Measurements from ENCODE around the gene RRAD. TPM values are rescaled to one million over a fixed set of nuclear protein-coding genes. Genes with fewer than 3 reads are reported as not detected.
A peak's percentile ranks its signal among the peaks of the same experiment; 100 is the strongest.
"Not testable (repeated sequence)": the region's sequence is repeated elsewhere in the genome, so short reads cannot be mapped to it uniquely, and the experiment has no call there.

RRAD gene
- total RNA-seq, 2 experiments from 2014 or later = 0.20 to 0.23 TPM

DNA sequence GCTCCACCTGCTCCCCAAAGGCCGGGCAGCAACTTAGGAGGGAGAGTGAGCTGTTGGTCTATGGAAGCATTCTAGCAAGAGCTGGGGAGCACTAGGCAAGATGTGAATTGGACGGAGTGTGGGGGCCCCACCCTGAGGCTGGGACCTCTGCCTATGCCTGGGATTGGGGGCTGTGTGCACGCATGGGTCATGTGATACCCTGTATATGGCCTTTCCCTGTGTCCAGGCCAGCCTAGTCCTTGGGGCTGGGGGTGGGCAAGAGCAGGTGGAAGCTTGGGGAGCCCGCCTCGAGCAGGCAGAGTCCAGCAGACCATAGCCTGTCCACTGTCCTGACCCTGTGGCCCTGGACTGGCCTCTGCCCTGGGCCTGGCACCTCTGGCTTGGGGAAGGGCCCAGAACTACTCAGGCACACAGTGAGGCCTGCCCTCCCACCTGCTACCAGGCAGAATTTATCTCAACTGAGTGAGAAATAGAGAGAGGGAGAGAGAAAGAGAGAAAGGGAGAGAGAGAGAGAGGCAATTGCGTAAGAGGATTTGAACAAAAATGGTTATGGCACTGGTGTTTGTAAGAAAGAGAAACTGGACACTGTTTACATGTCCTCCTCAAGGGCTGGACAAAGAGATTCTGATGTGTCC, 25.9 kb downstream of the RRAD start:
- H3K4me1 Mint-ChIP-seq = peaks cover 9% of the 10 kb centered on the region
- no peak overlapping the region for H3K27ac Mint-ChIP-seq
- no peaks in the 10 kb centered on the region for H3K36me3 Mint-ChIP-seq (ENCODE audit: low read depth)
- CTCF ChIA-PET = interaction anchor here (1.0 to 1.5 kb wide), 2 partner anchors 9 to 11 kb away, joined by 3 read pairs; no protein-coding TSS in a partner anchor
- H3K27me3 Mint-ChIP-seq = no peaks in the 10 kb centered on the region
- no peaks in the 10 kb centered on the region for H3K9me3 Mint-ChIP-seq
- POLR2A ChIA-PET = no interaction called here
- H3K4me3 Mint-ChIP-seq = no peak overlapping the region
- DNase-seq = no peak

DNA sequence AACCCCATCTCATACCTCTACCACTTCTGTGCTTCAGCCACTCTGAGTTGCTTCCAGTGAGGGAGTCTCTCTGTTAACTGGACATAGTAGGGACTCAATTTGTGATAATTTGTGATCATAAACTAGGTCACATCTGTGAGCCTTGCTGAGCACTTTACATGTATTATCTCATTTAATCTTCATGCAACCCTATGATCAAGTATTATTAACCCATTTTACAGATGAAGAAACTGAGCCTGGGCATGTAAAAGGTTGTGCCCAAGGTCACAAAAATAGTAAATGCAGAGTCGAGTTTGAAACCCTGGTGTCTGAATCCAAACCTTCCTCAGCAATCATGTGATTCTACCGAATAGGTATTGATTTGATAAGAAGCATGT, 26.4 kb downstream of the RRAD start:
- H3K27me3 Mint-ChIP-seq = no peaks in the 10 kb centered on the region
- POLR2A ChIA-PET = no interaction called here
- H3K36me3 Mint-ChIP-seq (ENCODE audit: low read depth) = no peaks in the 10 kb centered on the region
- peaks cover 11% of the 10 kb centered on the region for H3K4me1 Mint-ChIP-seq
- CTCF ChIA-PET = interaction anchor here (0.9 to 1.7 kb wide), 4 partner anchors 8 to 29 kb away, joined by 3 to 9 read pairs (median 3); no protein-coding TSS in a partner anchor
- no peaks in the 10 kb centered on the region for H3K9me3 Mint-ChIP-seq
- H3K4me3 Mint-ChIP-seq = no peak overlapping the region
- DNase-seq = no peak
- H3K27ac Mint-ChIP-seq = no peak overlapping the region

DNA sequence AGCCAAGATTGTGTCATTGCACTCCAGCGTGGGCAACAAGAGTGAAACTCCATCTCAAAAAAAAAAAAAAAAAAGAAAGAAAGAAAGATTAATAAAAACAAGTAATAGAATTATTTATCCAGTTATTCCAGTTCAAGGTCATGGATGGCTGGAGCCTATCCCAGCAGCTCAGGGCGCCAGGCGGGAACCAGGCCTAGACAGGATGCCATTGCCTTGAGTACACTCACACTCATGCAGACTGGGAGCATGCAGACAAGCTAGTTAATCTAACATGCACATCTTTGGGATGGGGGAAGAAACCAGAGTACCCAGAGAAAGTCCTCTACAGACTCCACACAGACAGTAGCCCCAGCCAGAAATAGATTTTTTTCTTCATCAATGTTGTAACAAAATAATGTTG, 27.1 kb downstream of the RRAD start:
- no peak for DNase-seq
- Mint-ChIP-seq H3K4me1 (peaks cover 15% of the 10 kb centered on the region), H3K27ac (no peak overlapping the region), H3K27me3 (no peaks in the 10 kb centered on the region), H3K4me3 (no peak overlapping the region), H3K9me3 (no peaks in the 10 kb centered on the region), H3K36me3 (ENCODE audit: low read depth) (peaks cover under 1% of the 10 kb centered on the region)
- ChIA-PET CTCF (interaction anchor here (0.7 to 2.0 kb wide), 6 partner anchors 8 to 30 kb away, joined by 3 to 9 read pairs (median 3); partner anchors contain the start of gene PDP2), POLR2A (no interaction called here)

- POLR2A ChIA-PET; H3K36me3 Mint-ChIP-seq (ENCODE audit: low read depth); H3K27ac Mint-ChIP-seq; H3K4me3 Mint-ChIP-seq; H3K9me3 Mint-ChIP-seq; DNase-seq; H3K27me3 Mint-ChIP-seq: not testable (repeated sequence)
- CTCF ChIA-PET = interaction anchor here (0.6 to 2.5 kb wide), 8 partner anchors 15 to 679 kb away, joined by 3 to 9 read pairs (median 4); partner anchors contain the start of gene PDP2
- H3K4me1 Mint-ChIP-seq = peaks cover 23% of the 10 kb centered on the region
Measured at GRCh38 chr16:66896682-66897081, 28.7 kb downstream of the RRAD start.

DNA sequence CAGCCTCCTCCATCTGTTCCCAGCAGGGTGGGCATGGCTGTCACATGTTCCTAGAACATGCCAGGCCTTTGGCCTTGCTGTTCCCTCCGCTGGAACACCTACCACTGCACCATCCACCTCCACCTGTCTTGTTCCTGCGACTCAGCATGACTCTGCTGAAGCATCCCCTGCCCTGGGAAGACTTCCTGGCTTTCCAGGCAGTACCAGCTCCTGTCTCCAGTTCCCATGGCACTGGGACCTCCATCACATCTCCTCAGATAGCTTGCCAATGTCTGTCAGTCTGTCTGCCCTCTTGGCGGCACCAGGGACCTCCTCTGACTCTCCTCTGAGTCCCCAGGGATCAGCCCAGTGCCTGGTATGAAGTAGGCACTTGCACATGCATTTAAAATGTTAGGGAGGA, 29.3 kb downstream of the RRAD start:
- H3K27ac Mint-ChIP-seq = no peak overlapping the region
- H3K27me3 Mint-ChIP-seq = no peaks in the 10 kb centered on the region
- no peak overlapping the region for H3K4me3 Mint-ChIP-seq
- peaks cover 8% of the 10 kb centered on the region for H3K36me3 Mint-ChIP-seq (ENCODE audit: low read depth)
- no peaks in the 10 kb centered on the region for H3K9me3 Mint-ChIP-seq
- peaks cover 23% of the 10 kb centered on the region for H3K4me1 Mint-ChIP-seq
- no peak for DNase-seq
- CTCF ChIA-PET = interaction anchor here (0.6 to 7.3 kb wide), 22 partner anchors 9 to 680 kb away, joined by 3 to 51 read pairs (median 5); partner anchors contain the start of genes CDH16, NAE1, PDP2 and RRAD
- POLR2A ChIA-PET = interaction anchor here (0.5 kb wide), 1 partner anchor 51 kb away, joined by 5 read pairs; no protein-coding TSS in a partner anchor

- Mint-ChIP-seq H3K4me1 (peaks cover 23% of the 10 kb centered on the region), H3K4me3 (no peak overlapping the region), H3K9me3 (no peaks in the 10 kb centered on the region), H3K36me3 (ENCODE audit: low read depth) (peaks cover 8% of the 10 kb centered on the region), H3K27me3 (no peaks in the 10 kb centered on the region), H3K27ac (no peak overlapping the region)
- ChIA-PET POLR2A (interaction anchor here (0.5 kb wide), 1 partner anchor 52 kb away, joined by 5 read pairs; no protein-coding TSS in a partner anchor), CTCF (interaction anchor here (0.5 to 7.3 kb wide), 25 partner anchors 9 to 1767 kb away, joined by 3 to 51 read pairs (median 5); partner anchors contain the start of genes CDH16, NAE1, PDP2 and RRAD)
- no peak for DNase-seq
Measured at GRCh38 chr16:66895689-66895979, 29.7 kb downstream of the RRAD start.

- CTCF ChIA-PET = interaction anchor here (0.5 to 7.3 kb wide), 27 partner anchors 8 to 1768 kb away, joined by 3 to 51 read pairs (median 5); partner anchors contain the start of genes CDH16, NAE1, PDP2 and RRAD
- no peaks in the 10 kb centered on the region for H3K9me3 Mint-ChIP-seq
- peaks cover 8% of the 10 kb centered on the region for H3K36me3 Mint-ChIP-seq (ENCODE audit: low read depth)
- H3K4me1 Mint-ChIP-seq = peaks cover 23% of the 10 kb centered on the region
- no peak overlapping the region for H3K4me3 Mint-ChIP-seq
- POLR2A ChIA-PET = interaction anchor here (0.7 kb wide), 1 partner anchor 157 kb away, joined by 3 read pairs; no protein-coding TSS in a partner anchor
- peak overlapping the region; percentile 15 for H3K27ac Mint-ChIP-seq
- DNase-seq = peak; percentile 78
- H3K27me3 Mint-ChIP-seq = no peaks in the 10 kb centered on the region
Measured at GRCh38 chr16:66894948-66895688, 30.2 kb downstream of the RRAD start.

DNA sequence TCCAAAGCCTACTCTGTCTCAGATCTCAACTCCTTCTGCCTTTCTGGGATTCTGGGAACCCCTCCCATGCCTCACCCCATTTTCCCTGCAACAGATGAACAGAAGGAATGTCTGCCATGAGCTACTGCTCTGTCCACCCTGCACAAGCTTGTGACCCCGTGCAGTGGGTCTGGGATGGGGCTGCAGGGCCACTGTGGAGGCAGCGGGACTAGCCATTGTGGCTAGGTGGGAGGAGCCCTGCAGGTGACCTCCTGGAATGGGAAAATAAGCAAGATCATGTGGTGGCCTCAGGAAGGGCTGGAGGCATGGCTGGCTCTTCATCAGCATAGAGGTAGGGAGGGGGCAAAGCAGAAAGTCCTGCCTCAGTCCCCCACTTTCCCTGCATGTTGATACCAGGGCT, 31.3 kb downstream of the RRAD start:
- POLR2A ChIA-PET = interaction anchor here (0.7 kb wide), 1 partner anchor 158 kb away, joined by 3 read pairs; no protein-coding TSS in a partner anchor
- H3K4me1 Mint-ChIP-seq = peaks cover 23% of the 10 kb centered on the region
- CTCF ChIA-PET = interaction anchor here (1.1 to 7.3 kb wide), 8 partner anchors 11 to 261 kb away, joined by 3 to 51 read pairs (median 6); partner anchors contain the start of gene PDP2
- no peaks in the 10 kb centered on the region for H3K27me3 Mint-ChIP-seq
- no peak overlapping the region for H3K4me3 Mint-ChIP-seq
- DNase-seq = no peak
- H3K27ac Mint-ChIP-seq = no peak overlapping the region
- H3K36me3 Mint-ChIP-seq (ENCODE audit: low read depth) = peaks cover 8% of the 10 kb centered on the region
- H3K9me3 Mint-ChIP-seq = no peaks in the 10 kb centered on the region

DNA sequence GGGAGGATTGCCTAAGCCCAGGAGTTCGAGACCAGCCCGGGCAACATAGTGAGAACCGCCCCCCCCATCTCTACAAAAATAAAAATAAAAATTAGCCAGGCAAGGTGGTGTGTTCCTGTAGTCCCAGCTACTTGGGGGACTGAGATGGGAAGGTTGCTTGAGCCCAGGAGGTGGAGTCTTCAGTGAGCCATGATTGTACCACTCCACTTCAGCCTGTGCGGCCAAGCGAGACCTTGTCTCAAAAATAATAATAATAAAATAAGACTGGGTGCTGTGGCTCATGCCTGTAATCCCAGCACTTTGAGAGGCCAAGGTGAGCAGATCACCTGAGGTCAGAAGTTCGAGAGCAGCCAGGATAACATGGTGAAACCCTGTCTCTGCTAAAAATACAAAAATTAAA, 33.5 kb downstream of the RRAD start:
- POLR2A ChIA-PET = no interaction called here
- no peaks in the 10 kb centered on the region for H3K27me3 Mint-ChIP-seq
- no peak overlapping the region for H3K27ac Mint-ChIP-seq
- no peak for DNase-seq
- H3K9me3 Mint-ChIP-seq = no peaks in the 10 kb centered on the region
- CTCF ChIA-PET = interaction anchor here (0.6 to 7.3 kb wide), 10 partner anchors 10 to 62 kb away, joined by 3 to 51 read pairs (median 6); partner anchors contain the start of genes CDH16 and PDP2
- H3K4me3 Mint-ChIP-seq = no peak overlapping the region
- H3K36me3 Mint-ChIP-seq (ENCODE audit: low read depth) = peaks cover 12% of the 10 kb centered on the region
- H3K4me1 Mint-ChIP-seq = peaks cover 34% of the 10 kb centered on the region

- DNase-seq = no peak
- peaks cover 38% of the 10 kb centered on the region for H3K4me1 Mint-ChIP-seq
- ChIA-PET POLR2A (no interaction called here), CTCF (interaction anchor here (1.3 to 7.3 kb wide), 7 partner anchors 10 to 40 kb away, joined by 4 to 51 read pairs (median 7); partner anchors contain the start of genes CDH16 and PDP2)
- H3K9me3 Mint-ChIP-seq = no peaks in the 10 kb centered on the region
- H3K36me3 Mint-ChIP-seq (ENCODE audit: low read depth) = peaks cover 17% of the 10 kb centered on the region
- no peak overlapping the region for H3K27ac Mint-ChIP-seq
- no peak overlapping the region for H3K4me3 Mint-ChIP-seq
- no peaks in the 10 kb centered on the region for H3K27me3 Mint-ChIP-seq
Measured at GRCh38 chr16:66891360-66891759, 34.0 kb downstream of the RRAD start.

GRCh38 chr16:66890799-66891198, 34.5 kb downstream of the RRAD start:
- Mint-ChIP-seq H3K4me1 (peaks cover 38% of the 10 kb centered on the region), H3K36me3 (ENCODE audit: low read depth) (peaks cover 20% of the 10 kb centered on the region), H3K27me3 (no peaks in the 10 kb centered on the region), H3K27ac (no peak overlapping the region), H3K4me3 (no peak overlapping the region), H3K9me3 (no peaks in the 10 kb centered on the region)
- CTCF ChIA-PET = interaction anchor here (0.8 to 7.3 kb wide), 8 partner anchors 8 to 129 kb away, joined by 3 to 49 read pairs (median 4); partner anchors contain the start of genes CDH16 and PDP2
- POLR2A ChIA-PET = no interaction called here
- DNase-seq = no peak

- H3K27ac Mint-ChIP-seq = no peak overlapping the region
- peaks cover 40% of the 10 kb centered on the region for H3K4me1 Mint-ChIP-seq
- POLR2A ChIA-PET = no interaction called here
- DNase-seq = no peak
- H3K9me3 Mint-ChIP-seq = no peaks in the 10 kb centered on the region
- CTCF ChIA-PET = interaction anchor here (0.6 to 7.3 kb wide), 7 partner anchors 8 to 127 kb away, joined by 3 to 49 read pairs (median 4); partner anchors contain the start of genes CDH16 and PDP2
- no peak overlapping the region for H3K4me3 Mint-ChIP-seq
- H3K27me3 Mint-ChIP-seq = no peaks in the 10 kb centered on the region
- peaks cover 30% of the 10 kb centered on the region for H3K36me3 Mint-ChIP-seq (ENCODE audit: low read depth)
Measured at GRCh38 chr16:66889622-66890021, 35.7 kb downstream of the RRAD start.
